GM12892 (cell line): ENCODE results near the gene RAB31.

ENCODE experiments used
- POLR2A ChIP-seq: IDR thresholded peaks from 2 replicates; pipeline ENCODE4 v1.6.1; 2011; ENCODE audit warnings: low read depth, low read length, control low read depth
- POLR2AphosphoS5 ChIP-seq: IDR thresholded peaks from 2 replicates; pipeline ENCODE4 v1.6.1; 2011; ENCODE audit warnings: low read depth, low read length, control low read depth
- TAF1 ChIP-seq: IDR thresholded peaks from 2 replicates; pipeline ENCODE4 v1.6.1; 2011; ENCODE audit warnings: low read depth, mild to moderate bottlenecking, control low read depth, low read length, borderline replicate concordance

GRCh38 chr18:9838144-9838877, 130.2 kb downstream of the RAB31 start:
- TF ChIP-seq TAF1 (no peak), POLR2AphosphoS5 (no peak), POLR2A (no peak)
